Upper lobe of left lung (tissue), 4 donors: Measurements from ENCODE around the gene CYP51A1.

Experiments used
- CTCF ChIP-seq, 6 experiments: fragments of 450-650 bp in 4 of 6; fragments of 200-600 bp in 2 of 6; sonication (generic) in 2 of 6; IDR thresholded peaks; one replicate each; pipeline ENCODE4 v1.5.1; 2016 to 2019; ENCODE audit warnings: antibody characterized with exemption in 6 of 6
- POLR2A ChIP-seq, 4 donors: fragments of 450-650 bp; IDR thresholded peaks; one replicate each; pipeline ENCODE4 v1.5.1; 2016 to 2017; ENCODE audit warnings: antibody characterized with exemption in 4 of 4, mild to moderate bottlenecking in 2 of 4
- POLR2AphosphoS5 ChIP-seq, 2 donors: sonication (generic); formaldehyde crosslinking; IDR thresholded peaks; one replicate each; pipeline ENCODE4 v1.5.1; 2017; ENCODE audit warnings: antibody characterized with exemption in 2 of 2

- TF ChIP-seq POLR2AphosphoS5 (IDR thresholded peaks at IDR 0.05) (no peak), CTCF (IDR thresholded peaks at IDR 0.05) (no peak), POLR2A (IDR thresholded peaks at IDR 0.05) (no peak)
These were observed 12.6 kb downstream of the CYP51A1 start for GRCh38 chr7:92121681-92122080.
